ENCODE data around the gene KLHDC1.
"Not testable (repeated sequence)": the region's sequence is repeated elsewhere in the genome, so short reads cannot be mapped to it uniquely, and the experiment has no call there.

- not testable (repeated sequence) for TF ChIP-seq CTCF, POLR2A (IDR thresholded peaks at IDR 0.05)
These were observed 35.4 kb upstream of the KLHDC1 start for GRCh38 chr14:49657500-49657899.
